Stimulated activated CD4-positive, alpha-beta T cell treated with anti-CD3 and anti-CD28 coated beads, Interleukin-12 subunit alpha, Interleukin-12 subunit beta, amount 100 ng/mL, for 48 hours (primary cell): ENCODE measurements around the gene GAPT.
"Not testable (repeated sequence)": the region's sequence is repeated elsewhere in the genome, so short reads cannot be mapped to it uniquely, and the experiment has no call there.

Source experiments
- DNase-seq, 3 donors: peaks; one replicate each; pipeline ENCODE4 v3.0.0-alpha.2; 2020; ENCODE audit warnings: low read depth in 2 of 3, low spot score in 1 of 3

The GAPT gene

DNA sequence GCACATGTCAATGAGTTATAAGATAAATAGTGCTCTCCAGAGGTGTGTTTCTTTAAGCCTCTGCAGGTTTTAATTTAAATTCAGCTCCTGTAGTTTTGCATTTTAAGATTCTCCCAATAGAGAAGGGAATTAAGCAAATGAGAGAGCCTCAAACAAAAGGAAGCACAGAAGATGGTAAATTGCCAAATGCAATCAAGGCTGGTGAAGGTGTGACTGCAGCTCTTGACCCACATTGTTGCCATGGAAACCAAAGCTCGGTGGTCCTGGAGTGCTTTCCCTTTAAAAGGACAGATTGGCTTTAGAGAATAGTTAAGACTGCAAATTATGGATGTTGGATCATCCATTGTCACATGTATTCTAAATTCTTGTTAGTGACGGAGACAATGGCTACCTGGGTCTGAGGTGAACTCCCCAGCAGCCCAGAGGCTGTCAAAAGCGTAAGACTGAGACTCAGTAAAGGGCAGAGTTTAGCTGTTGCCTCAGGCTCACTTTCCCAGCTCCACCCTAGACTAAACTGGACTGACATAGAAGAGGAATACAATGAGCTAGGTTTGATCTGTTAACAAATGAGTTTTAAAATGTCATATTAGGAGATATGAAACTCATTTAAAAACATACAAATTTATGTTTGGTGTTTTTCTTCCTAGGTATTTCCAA is 12.3 kb downstream of the GAPT start:
- no peak for DNase-seq

- DNase-seq: no peak
Measured at GRCh38 chr5:58504766-58505165, 13.5 kb downstream of the GAPT start.

DNA sequence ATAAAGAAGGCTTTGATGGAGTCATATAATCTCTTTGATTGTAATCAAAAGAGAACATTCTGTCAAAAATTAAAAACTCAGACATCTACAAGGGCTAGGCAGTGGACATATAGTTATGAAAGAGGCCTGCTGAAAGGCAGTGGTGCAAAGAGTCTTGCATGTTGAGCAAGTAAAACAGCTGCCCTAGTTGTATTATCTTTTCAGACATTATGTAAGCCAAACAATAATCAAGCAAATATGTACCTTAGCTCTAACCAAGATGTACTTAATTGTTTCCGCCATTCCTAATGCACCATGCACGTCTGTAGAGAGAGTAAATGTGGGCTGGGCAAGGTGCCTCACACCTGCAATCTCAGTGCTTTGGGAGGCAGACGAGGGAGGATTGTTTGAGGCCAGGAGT is 14.3 kb downstream of the GAPT start:
- no peak for DNase-seq

DNA sequence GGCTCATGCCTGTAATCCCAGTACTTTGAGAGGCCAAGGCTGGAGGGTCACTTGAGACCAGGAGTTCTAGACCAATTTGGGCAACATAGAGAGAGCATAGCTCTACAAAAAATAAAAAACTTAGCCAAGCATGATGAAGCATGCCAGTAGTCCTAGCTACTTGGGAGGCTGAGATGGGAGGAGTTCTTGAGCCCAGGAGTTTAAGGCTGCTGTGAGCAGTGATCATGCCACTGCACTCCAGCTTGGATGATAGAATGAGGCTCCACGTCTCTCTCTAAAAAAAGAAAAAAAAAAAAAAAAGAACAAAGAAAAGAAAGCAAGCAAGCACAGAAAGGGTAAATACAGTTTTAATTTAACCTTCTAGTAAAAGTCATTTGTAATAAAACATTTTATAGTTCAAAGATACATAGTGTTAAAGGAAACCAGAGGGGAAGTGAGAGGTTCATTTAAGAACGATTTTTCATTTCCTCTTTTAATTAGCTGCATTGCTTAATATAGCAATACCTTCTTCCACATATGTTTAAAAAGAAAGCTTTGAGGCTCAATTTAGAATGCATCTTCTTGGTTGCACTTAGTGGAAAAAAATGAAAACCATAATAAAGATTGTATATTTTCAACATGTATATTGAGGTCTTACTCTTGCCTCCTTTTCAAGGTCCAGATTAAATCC is 14.9 kb downstream of the GAPT start:
- no peak for DNase-seq

DNA sequence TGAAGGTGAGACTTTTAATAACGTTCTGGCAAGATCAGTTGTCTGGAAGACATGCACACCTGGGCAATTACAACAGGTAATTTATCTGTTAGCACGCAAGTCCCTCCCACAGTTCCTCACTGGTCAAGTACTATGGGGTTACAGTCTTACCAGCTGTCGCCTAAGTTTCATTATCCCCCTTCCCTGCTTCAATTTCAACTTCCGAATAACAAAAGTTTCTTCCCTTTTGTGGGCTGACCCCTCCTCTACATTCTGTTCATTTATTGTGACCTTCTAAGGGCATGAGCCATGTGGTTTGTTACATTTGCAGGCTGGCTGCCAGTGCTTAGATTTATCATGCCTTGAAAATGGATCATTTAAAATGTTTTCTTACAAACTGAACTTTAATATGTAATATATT is 16.5 kb downstream of the GAPT start:
- DNase-seq: no peak

DNA sequence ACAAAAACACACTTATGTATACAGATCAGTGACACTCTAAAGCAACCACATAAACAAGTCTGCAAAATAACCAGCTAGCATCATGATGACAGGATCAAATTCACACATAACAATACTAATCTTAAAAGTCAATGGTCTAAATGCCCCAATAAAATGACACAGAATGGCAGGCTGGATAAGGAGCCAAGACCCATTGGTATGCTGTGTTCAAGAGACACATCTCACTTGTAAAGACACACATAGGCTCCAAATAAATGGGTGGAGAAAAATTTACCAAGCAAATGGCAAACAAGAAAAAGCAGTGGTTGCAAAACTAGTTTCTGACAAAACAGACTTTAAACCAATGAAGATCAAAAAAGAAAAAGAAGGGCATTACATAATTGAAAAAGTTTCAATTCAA is 26.0 kb downstream of the GAPT start:
- DNase-seq: no peak

- no peak for DNase-seq
Measured at GRCh38 chr5:58523956-58524355, 32.7 kb downstream of the GAPT start.

GRCh38 chr5:58524571-58524970 is 33.3 kb downstream of the GAPT start:
- DNase-seq: no peak

GRCh38 chr5:58530942-58531490 is 39.8 kb downstream of the GAPT start:
- DNase-seq: no peak

DNA sequence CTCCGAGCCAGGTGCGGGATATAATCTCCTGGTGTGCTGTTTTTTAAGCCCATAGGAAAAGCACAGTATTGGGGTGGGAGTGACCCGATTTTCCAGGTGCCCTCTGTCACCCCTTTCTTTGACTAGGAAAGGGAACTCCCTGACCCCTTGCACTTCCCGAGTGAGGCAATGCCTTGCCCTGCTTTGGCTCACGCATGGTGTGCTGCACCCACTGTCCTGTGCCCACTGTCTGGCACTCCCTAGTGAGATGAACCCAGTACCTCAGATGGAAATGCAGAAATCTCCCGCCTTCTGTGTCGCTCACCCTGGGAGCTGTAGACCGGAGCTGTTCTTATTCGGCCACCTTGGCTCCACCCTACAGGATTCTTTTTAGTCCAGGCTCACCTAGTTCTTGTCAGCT is 50.7 kb downstream of the GAPT start:
- not testable (repeated sequence) for DNase-seq

DNA sequence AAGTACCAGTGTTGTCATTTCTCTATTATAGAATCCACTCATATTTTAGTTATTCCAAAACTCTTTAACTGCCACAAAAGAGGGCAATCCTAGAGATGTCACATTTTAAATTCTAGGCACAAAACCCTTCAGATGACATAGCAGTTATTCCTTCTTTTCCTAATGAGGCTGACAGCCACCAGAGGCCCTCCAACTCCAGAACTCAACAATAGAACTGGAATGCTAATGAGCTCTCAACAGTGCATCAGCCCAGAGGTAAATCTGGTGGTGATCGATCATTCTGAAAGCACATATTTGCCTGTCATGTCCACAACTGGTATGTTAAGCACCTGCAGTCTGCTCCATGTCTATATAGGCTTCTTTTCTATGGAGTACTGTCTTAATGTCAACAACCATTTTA is 51.5 kb downstream of the GAPT start:
- DNase-seq: no peak

DNA sequence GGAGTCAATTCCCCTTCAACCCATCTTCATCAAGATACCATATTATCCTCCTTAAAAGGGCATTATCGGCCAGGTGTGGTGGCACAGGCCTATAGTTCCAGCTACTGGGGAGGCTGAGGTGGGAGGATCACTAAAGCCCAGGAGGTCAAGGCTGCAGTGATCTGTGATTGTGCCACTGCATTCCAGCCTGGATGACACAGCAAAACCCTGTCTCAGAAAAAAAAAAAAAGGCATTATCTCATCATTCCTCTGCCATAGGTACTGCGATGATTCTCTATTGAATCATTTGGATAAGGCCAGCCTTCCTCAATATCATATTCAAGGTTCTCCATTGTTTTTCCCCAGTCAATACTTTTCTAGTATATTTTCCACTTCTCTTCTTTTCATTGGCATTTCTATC is 52.5 kb downstream of the GAPT start:
- no peak for DNase-seq

GRCh38 chr5:58544195-58544594 is 53.0 kb downstream of the GAPT start:
- no peak for DNase-seq

GRCh38 chr5:58544926-58545325 is 53.7 kb downstream of the GAPT start:
- DNase-seq: no peak

GRCh38 chr5:58545912-58546311 is 54.7 kb downstream of the GAPT start:
- DNase-seq: no peak
